ENCODE results near the gene SH3PXD2A.
"Not testable (repeated sequence)": the region's sequence is repeated elsewhere in the genome, so short reads cannot be mapped to it uniquely, and the experiment has no call there.

SH3PXD2A gene

GRCh38 chr10:103614306-103615158 lies 240.8 kb downstream of the SH3PXD2A start:
- DNase-seq, result no peak

GRCh38 chr10:103613616-103614015 lies 241.8 kb downstream of the SH3PXD2A start:
- DNase-seq, result no peak

- no peak for DNase-seq
Measured at GRCh38 chr10:103612462-103613365, 242.7 kb downstream of the SH3PXD2A start.

GRCh38 chr10:103610921-103611511 lies 244.4 kb downstream of the SH3PXD2A start:
- DNase-seq, result no peak

- DNase-seq, result no peak
Measured at GRCh38 chr10:103610083-103610472, 245.3 kb downstream of the SH3PXD2A start.

- DNase-seq, result no peak
Measured at GRCh38 chr10:103609231-103610082, 245.9 kb downstream of the SH3PXD2A start.

- not testable (repeated sequence) for DNase-seq
Measured at GRCh38 chr10:103608056-103608455, 247.3 kb downstream of the SH3PXD2A start.

- DNase-seq, result not testable (repeated sequence)
Measured at GRCh38 chr10:103607051-103607450, 248.3 kb downstream of the SH3PXD2A start.

- not testable (repeated sequence) for DNase-seq
Measured at GRCh38 chr10:103606097-103606438, 249.3 kb downstream of the SH3PXD2A start.

GRCh38 chr10:103605359-103606096 lies 249.8 kb downstream of the SH3PXD2A start:
- DNase-seq, result peak; percentile 37

- DNase-seq, result no peak
Measured at GRCh38 chr10:103603382-103603781, 252.0 kb downstream of the SH3PXD2A start.

GRCh38 chr10:103602852-103603155 lies 252.6 kb downstream of the SH3PXD2A start:
- DNase-seq, result no peak

GRCh38 chr10:103602028-103602851 lies 253.1 kb downstream of the SH3PXD2A start:
- no peak for DNase-seq

- no peak for DNase-seq
Measured at GRCh38 chr10:103600956-103601569, 254.3 kb downstream of the SH3PXD2A start.

- DNase-seq, result no peak
Measured at GRCh38 chr10:103600325-103600724, 255.1 kb downstream of the SH3PXD2A start.

GRCh38 chr10:103599907-103600306 lies 255.5 kb downstream of the SH3PXD2A start:
- no peak for DNase-seq

GRCh38 chr10:103599211-103599610 lies 256.2 kb downstream of the SH3PXD2A start:
- DNase-seq, result no peak

- DNase-seq, result no peak
Measured at GRCh38 chr10:103598654-103599115, 256.7 kb downstream of the SH3PXD2A start.

GRCh38 chr10:103597003-103597402 lies 258.4 kb downstream of the SH3PXD2A start:
- no peak for DNase-seq
